HepG2 (cell line): ENCODE results near the gene TRIM34.

Experiments
- ARID2 ChIP-seq: sonication (generic); formaldehyde crosslinking; IDR thresholded peaks from 2 replicates; pipeline ENCODE4 v1.8.1; 2022; ENCODE audit warnings: mild to moderate bottlenecking, missing genetic modification reagents, borderline replicate concordance
- CTCF ChIP-seq: sonication (generic); formaldehyde crosslinking; IDR thresholded peaks from 2 replicates; pipeline ENCODE4 v1.5.0; 2020; ENCODE audit warnings: mild to moderate bottlenecking, missing genetic modification reagents, moderate library complexity

- no peak for TF ChIP-seq CTCF (CRISPR knock-in tag)
- TF ChIP-seq ARID2 = no peak
Observed at GRCh38 chr11:5631417-5631816, 6.6 kb downstream of the TRIM34 start.
